ENCODE measurements around the gene ARPC5. TPM values are rescaled to one million over a fixed set of nuclear protein-coding genes. Genes with fewer than 3 reads are reported as not detected.
A peak's percentile ranks its signal among the peaks of the same experiment; 100 is the strongest.

The ARPC5 gene
- total RNA-seq, 4 donors from 2014 or later = 71.8 to 102 (median 78.7) TPM

DNA sequence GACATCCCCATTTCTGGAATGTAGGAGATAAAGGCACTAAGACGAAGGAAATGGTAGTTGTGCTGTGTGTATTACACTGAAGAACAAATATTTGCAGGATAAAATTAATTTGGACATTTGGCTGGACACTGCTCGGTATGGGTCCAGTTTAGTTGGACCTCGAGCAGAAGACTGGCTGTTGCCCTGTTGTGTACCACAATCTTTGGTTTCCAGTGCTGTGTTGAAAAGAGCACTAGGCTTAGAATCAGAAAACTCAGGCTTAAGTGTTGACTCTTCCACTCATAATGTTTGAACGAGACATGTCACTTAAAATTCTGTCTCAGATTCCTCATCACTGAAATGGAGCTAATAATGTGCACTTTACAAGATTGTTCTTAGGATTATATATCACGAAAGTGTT is 1.2 kb upstream of the ARPC5 start:
- DNase-seq (ENCODE audit: low spot score in 2 of 2) = no peak
- H3K4me1 ChIP-seq = peaks cover 0 to 37% (median 12%) of the 10 kb centered on the region in 4 donors
- H3K27ac ChIP-seq = peak overlapping the region in 1 of 4 donors; percentile 97
- H3K9me3 ChIP-seq = no peaks in the 10 kb centered on the region
- no peaks in the 10 kb centered on the region for H3K27me3 ChIP-seq
- TF ChIP-seq, protein P1, sequence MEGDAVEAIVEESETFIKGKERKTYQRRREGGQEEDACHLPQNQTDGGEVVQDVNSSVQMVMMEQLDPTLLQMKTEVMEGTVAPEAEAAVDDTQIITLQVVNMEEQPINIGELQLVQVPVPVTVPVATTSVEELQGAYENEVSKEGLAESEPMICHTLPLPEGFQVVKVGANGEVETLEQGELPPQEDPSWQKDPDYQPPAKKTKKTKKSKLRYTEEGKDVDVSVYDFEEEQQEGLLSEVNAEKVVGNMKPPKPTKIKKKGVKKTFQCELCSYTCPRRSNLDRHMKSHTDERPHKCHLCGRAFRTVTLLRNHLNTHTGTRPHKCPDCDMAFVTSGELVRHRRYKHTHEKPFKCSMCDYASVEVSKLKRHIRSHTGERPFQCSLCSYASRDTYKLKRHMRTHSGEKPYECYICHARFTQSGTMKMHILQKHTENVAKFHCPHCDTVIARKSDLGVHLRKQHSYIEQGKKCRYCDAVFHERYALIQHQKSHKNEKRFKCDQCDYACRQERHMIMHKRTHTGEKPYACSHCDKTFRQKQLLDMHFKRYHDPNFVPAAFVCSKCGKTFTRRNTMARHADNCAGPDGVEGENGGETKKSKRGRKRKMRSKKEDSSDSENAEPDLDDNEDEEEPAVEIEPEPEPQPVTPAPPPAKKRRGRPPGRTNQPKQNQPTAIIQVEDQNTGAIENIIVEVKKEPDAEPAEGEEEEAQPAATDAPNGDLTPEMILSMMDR (IDR thresholded peaks at IDR 0.05) = no peak
- TF ChIP-seq EP300 (IDR thresholded peaks at IDR 0.05) = no peak
- H3K4me3 ChIP-seq = peak overlapping the region in 2 of 4 donors; percentile 88 to 95
- 62 to 68% methylated on average over 5 of the region's 5 CpGs for WGBS, 2 donors
- no peaks in the 10 kb centered on the region for H3K36me3 ChIP-seq

DNA sequence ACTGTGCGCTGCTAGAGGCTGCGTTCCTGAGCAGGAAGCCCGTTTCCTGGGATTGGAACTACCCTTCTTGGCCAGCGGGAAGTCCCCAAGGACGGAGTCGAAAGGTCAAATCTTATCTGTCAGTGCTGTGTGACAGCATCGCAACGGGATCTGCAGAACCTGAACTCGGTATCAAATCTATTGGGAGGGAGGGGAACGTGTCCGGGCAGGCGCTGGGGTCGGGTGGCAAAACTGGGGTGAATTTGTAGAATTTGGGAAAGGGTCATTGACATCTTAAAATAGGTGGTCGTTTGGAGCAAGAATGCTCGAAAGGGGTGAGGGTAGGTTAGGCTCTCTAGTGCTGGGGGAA is 725 bp upstream of the ARPC5 start:
- Histone ChIP-seq H3K27me3 (no peaks in the 10 kb centered on the region), H3K27ac (peak overlapping the region; percentile 86 to 97 (median 94)), H3K4me1 (peaks cover 0 to 41% (median 15%) of the 10 kb centered on the region in 4 donors), H3K4me3 (peak overlapping the region; percentile 81 to 95 (median 86)), H3K9me3 (no peaks in the 10 kb centered on the region), H3K36me3 (no peaks in the 10 kb centered on the region)
- WGBS, 2 donors = 3 to 4% methylated on average over 15 of the region's 15 CpGs
- no peak for TF ChIP-seq POLR2A (IDR thresholded peaks at IDR 0.05)
- TF ChIP-seq, protein P1 (IDR thresholded peaks at IDR 0.05) = no peak
- TF ChIP-seq EP300 (IDR thresholded peaks at IDR 0.05) = no peak
- no peak for DNase-seq (ENCODE audit: low spot score in 2 of 2)

DNA sequence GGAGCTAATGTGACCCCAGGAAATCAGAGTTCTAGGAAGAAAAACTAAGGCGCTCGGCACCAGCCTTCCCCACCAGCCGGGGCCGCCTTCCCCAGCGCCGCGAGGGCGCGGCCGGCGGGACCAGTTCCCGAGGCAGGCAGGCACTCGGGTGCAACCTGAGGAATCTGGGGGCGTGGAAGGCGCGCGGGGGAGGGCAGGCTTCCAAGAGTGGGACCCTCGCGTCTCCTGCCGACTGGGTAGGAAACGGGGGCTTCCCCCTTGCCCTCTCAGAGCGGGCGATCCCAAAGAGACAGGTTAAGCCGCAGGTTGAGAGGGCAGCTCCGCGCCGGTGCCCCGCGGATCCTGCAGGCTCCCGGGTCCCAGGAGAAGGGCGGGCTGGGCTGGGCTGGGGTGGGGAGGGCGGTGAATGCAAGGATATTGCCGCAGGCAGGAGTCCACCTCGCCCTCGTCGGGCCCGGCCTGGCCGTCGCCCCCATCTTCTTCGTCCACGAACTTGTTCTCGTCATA is 431 bp downstream of the ARPC5 start:
- no peaks in the 10 kb centered on the region for H3K9me3 ChIP-seq
- H3K27me3 ChIP-seq = no peaks in the 10 kb centered on the region
- 0% methylated on average over 33 to 39 of the region's 42 CpGs for WGBS, 2 donors
- H3K4me1 ChIP-seq = peaks cover 0 to 53% (median 27%) of the 10 kb centered on the region in 4 donors
- peaks cover 0 to 3% (median 2%) of the 10 kb centered on the region in 3 donors for H3K36me3 ChIP-seq
- DNase-seq (ENCODE audit: low spot score in 2 of 2) = no peak
- TF ChIP-seq, protein P1 (IDR thresholded peaks at IDR 0.05) = peak in 1 of 5 experiments; percentile 3
- TF ChIP-seq EP300 (IDR thresholded peaks at IDR 0.05) = no peak
- peak overlapping the region; percentile 81 to 95 (median 86) for H3K4me3 ChIP-seq
- H3K27ac ChIP-seq = peak overlapping the region; percentile 86 to 97 (median 94)

DNA sequence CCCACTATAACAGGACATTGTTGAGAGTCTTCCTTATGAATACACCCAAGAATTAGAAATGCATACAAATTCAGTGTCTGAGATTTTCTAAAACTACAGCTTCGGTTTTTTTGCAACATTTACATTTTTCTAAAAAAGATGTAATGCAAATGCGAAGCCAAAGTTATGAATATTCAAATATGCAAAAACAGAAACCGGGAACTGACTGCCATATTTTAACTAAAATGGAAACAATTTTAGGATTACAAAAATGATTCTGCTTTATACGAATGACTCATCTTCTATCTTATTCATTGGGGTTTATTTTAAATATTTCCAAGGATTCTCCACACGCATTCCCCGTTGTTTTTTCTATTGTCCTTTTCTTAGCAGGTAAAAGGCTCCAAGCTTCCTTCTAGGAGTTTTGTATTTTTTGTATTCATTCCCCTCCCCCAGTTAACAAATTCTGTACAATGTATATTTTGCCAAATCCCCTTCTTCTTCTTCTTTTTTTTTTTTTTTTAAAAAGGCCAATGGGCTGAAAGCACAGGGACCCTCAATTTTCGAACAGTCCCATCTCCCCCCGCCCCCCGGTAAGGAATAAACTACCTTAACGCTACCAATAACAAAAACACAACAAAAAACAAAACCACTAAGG is 1.0 kb downstream of the ARPC5 start:
- no peak for TF ChIP-seq EP300 (IDR thresholded peaks at IDR 0.05)
- Histone ChIP-seq H3K4me3 (peak overlapping the region; percentile 81 to 95 (median 86)), H3K27ac (peak overlapping the region; percentile 86 to 97 (median 94)), H3K36me3 (peaks cover 0 to 8% (median 7%) of the 10 kb centered on the region in 3 donors), H3K27me3 (no peaks in the 10 kb centered on the region), H3K4me1 (peaks cover 0 to 58% (median 27%) of the 10 kb centered on the region in 4 donors), H3K9me3 (no peaks in the 10 kb centered on the region)
- WGBS, 2 donors = 0% methylated on average over 10 of the region's 10 CpGs
- no peak for DNase-seq (ENCODE audit: low spot score in 2 of 2)

DNA sequence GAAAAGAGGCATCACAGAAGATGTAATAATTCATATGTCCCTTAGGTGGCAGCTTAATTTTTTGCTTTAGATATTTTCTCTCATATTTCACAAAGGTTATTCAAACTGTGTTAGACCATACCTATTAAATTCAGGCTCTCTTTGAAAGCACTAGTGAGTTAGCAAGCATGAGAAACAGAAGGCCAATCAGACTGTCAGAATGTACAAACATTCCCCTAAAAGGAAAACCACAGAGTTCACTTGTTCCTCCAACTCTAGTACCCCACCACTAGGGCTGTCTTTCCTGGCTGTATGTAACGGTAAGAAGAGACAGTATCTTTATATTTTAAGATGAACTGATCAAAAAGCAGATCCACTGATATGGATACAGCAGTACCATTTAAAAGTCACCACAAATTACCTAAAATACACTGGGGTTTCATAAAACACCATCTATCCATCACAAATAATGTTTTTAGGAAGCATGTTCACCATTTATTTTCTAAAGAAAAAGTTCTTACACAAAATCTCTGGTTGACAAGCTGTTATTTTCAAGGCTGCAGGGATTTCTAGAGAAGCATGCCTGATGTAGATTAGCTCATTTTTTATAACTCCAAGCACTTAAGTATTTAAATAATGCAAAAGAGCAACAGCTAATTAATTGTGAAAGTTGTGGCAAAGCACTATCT is 1.8 kb downstream of the ARPC5 start:
- H3K4me1 ChIP-seq = peaks cover 0 to 65% (median 27%) of the 10 kb centered on the region in 4 donors
- peak in 1 of 2 donors; percentile 34 for TF ChIP-seq POLR2A (IDR thresholded peaks at IDR 0.05)
- TF ChIP-seq, protein P1 (IDR thresholded peaks at IDR 0.05) = peak; percentile 32 to 76 (median 33)
- peak in 1 of 2 donors; percentile 72 for TF ChIP-seq EP300 (IDR thresholded peaks at IDR 0.05)
- H3K4me3 ChIP-seq = peak overlapping the region; percentile 81 to 95 (median 86)
- DNase-seq (ENCODE audit: low spot score in 2 of 2) = no peak
- WGBS, 2 donors = 0 to 3% methylated on average over 1 of the region's 1 CpG
- peak overlapping the region in 3 of 4 donors; percentile 91 to 97 (median 97) for H3K27ac ChIP-seq
- H3K36me3 ChIP-seq = peaks cover 0 to 16% (median 12%) of the 10 kb centered on the region in 3 donors
- H3K27me3 ChIP-seq = no peaks in the 10 kb centered on the region
- no peaks in the 10 kb centered on the region for H3K9me3 ChIP-seq

Data from tibial nerve (tissue), 4 donors.